Hepatocyte (in vitro differentiated cells): ENCODE results near the gene TRAPPC12.

Source experiments
- CTCF ChIP-seq: fragments of 200-600 bp; sonication (generic); IDR thresholded peaks from 2 replicates; pipeline ENCODE4 v1.5.1; 2016; ENCODE audit warnings: antibody characterized with exemption, mild to moderate bottlenecking; ENCODE audit not compliant: poor library complexity
- EZH2 ChIP-seq: fragments of 200-600 bp; sonication (generic); IDR thresholded peaks from 2 replicates; pipeline ENCODE4 v1.6.1; 2016; ENCODE audit warnings: antibody characterized with exemption, mild to moderate bottlenecking, borderline replicate concordance
- EZH2phosphoT487 ChIP-seq: fragments of 200-600 bp; sonication (generic); IDR thresholded peaks from one replicate; pipeline ENCODE4 v1.6.1; 2018; ENCODE audit warnings: antibody characterized with exemption, mild to moderate bottlenecking, low read depth, moderate library complexity; ENCODE audit not compliant: unreplicated experiment, severe bottlenecking

GRCh38 chr2:3376821-3377220, 2.7 kb upstream of the TRAPPC12 start:
- TF ChIP-seq EZH2phosphoT487 = no peak
- no peak for TF ChIP-seq CTCF
- no peak for TF ChIP-seq EZH2
